NCI-H1092 (cell line): ENCODE data around the gene SLC35F1.
"Not testable (repeated sequence)": the region's sequence is repeated elsewhere in the genome, so short reads cannot be mapped to it uniquely, and the experiment has no call there.

Experiments used
- DNase-seq: peaks from one replicate; lab custom pipeline; 2025; lab: John Stamatoyannopoulos, UW

Gene SLC35F1

DNA sequence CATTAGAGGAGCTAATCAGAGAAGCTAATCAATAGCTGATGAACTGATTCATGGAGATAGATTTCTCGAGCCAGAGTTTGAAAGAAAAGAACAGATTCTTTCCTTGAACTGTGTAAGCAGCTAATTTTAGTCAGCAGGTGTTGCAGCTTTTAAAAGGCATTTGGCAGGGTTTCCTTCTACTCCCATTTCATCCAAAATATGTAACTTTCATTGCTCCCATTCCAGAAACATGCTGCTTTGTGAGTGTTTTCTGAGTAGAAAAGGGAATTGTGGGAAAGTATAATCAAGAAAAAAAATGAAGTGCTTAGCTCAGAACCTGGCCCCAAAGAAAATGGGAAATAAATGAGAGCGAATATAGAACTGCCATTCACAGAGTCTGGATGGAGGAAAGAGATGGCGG lies 20.8 kb downstream of the SLC35F1 start:
- no peak for DNase-seq

DNA sequence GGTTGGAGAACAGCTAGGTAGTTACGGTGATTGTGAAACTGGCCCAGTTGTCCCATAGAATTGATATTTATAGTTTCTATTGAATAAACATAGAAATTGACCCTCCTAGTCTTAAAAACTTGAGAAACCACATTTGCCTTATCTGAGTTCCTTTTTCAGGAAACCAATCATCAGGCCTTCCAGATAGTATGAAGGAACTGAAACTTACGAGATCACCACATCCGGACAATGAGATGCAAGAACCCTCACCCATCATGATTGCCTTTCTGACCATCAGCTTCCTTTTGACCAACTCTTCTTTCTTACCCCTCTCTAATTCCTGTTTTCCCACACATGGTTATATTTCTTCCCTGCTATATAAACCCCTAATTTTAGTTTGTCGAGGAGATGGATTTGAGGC lies 21.8 kb downstream of the SLC35F1 start:
- no peak for DNase-seq

DNA sequence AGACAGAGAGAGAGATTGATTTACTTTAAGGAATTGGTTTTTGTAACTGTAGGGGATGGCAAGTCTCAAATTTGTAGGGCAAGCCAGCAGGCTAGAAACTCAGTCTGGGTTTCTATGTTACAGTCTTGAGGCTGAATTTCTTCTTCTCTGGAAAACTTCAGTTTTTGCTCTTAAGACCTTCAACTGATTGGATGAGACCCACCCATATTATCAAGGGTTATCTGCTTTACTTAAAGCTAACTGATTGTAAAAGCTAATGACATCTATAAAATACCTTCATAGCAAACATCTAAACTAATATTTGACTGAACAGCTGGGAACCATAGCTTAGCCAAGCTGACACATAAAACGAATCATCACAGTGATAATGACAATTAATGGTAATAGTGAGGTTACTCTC lies 22.4 kb downstream of the SLC35F1 start:
- no peak for DNase-seq

DNA sequence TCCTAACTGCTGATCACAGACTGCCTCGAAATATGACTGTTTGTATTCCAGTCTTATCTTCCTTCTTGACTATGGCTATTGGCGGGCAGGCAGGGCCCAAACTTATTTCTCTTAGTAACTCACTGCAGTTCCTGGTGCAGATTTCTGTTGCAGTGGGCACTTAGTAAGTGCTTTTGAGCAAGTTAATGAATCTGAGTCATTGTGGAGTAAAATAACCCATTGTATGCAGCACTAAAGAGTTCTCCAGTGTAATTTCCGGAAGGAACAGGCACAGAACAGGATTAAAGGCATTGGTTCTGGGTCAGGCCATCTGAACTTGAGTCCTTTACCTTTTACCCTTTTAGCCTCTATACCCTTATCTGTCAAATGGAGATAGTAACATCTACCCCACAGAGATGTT lies 23.6 kb downstream of the SLC35F1 start:
- no peak for DNase-seq

DNA sequence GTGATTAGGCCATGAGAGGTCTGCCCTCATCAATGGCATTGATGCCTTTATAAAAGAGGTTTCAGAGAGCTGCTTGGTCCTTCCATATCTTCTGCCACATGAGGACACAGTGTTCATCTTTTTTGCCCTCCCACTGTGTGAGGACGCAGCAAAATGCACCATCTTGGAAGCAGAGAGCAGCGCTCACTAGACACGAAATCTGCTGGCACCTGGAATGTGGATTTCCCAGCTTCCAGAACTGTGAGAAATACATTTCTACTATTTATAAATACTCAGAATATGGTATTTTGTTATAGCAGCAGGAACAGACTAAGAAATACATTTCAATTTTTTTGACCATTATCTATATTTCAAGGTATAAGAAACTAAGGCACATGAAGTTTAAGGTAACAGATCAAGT lies 24.9 kb downstream of the SLC35F1 start:
- DNase-seq = no peak

DNA sequence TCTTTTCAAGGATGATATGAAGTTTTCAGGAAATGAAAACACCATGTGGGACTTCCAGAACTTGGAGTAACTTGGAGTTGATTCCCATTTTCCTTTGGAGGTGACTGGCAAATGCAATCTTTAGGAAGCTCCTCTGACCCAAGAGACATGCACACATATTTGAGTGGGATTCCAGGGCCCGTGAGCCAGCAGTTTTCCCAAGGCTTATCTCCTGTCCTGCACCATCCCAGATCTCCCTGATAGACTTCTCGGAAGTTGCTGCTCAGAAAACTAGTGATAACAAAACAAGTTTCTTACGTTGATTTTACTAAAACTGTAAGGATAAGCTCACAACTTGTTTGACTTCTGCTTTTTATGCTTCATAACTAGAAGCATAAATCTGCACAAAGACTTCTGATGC lies 25.6 kb downstream of the SLC35F1 start:
- no peak for DNase-seq

DNA sequence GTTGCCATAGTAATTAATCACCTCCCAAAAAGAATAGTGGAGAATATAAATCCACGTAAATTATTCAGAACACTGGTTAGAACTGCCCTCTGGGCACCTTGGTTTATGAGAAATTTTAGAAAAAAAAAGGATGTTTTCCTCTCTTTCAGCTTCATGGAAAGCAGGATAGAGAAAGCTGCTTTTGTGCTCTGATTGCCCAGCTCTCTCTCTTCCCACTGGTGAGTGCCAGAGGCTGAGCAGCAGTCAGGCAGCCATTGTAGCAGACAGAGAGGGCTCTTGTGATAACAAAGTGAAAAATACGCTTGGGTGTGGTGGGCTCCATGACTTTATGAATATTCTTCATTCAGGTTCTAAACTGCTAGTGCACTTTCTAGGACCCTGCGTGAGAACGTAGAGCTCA lies 26.4 kb downstream of the SLC35F1 start:
- no peak for DNase-seq

DNA sequence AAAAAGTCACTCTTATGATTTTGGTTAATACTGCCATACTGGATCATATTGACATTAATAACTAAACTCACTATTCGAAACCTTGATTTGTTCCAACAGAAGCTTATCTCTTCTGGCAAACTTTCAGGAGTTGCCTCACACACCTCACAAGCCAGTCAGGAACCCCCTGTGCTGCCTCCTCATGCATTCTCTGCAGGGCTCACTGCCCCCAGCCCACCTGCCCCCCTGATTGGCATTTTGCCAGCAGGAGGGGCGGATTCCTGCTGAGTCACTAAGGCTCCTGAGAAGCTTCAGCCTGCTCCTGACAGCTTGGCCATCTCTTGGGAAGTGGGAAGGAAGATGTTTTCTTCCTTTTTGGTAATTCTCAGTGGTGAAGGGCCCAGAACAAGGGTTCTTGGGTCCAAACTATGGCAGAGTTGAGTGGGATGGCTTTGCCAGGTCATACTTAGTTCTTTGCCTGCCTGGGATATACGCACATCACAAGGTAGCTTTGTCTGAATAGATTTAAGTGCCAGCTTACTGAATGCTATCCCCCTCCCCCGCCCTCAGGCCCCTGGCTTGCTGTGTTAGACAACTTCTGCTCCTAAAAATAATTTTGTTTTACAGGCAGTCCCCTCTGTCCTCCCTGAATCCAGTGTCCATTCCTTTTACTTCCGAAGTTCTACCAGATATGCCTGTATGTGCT lies 31.4 kb downstream of the SLC35F1 start:
- DNase-seq = no peak

DNA sequence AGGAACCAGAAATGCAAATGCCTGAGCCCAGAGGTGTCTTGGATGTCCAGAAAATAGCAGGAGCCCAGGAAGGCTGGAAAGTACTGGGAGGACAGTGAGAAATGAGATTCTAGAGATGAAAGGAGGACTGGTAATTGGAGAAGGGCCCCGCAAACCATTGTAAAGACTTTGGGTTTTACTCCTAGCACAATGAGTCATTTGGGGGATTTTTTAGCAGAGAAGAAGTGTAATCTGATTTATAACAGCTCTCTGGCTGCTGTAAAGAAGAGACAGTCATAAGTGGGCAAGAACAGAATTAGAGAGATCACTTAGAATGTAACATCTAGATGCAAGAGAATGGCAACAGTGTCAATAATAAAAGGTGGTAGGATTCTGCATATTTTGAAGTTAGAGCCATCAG lies 40.2 kb downstream of the SLC35F1 start:
- DNase-seq = no peak

DNA sequence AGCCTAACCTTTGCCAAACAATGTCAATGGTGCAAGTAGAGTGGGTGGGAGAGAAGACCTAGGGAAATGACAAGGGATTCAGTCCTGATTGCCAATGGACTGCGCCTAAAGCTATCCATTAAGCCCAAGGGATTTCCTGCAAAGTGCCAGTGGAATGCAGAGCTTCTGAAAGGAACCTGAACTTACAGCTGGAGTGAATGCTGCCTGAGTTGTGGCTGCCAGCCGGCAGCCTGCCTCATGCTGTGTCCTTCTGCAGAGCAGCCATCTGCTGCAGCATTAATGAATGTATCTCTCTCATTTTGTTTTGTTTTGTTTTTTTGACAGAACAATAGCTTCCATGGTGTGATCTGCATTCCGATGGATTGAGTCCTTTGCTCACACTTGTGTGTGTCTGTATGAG lies 44.7 kb downstream of the SLC35F1 start:
- DNase-seq = no peak

DNA sequence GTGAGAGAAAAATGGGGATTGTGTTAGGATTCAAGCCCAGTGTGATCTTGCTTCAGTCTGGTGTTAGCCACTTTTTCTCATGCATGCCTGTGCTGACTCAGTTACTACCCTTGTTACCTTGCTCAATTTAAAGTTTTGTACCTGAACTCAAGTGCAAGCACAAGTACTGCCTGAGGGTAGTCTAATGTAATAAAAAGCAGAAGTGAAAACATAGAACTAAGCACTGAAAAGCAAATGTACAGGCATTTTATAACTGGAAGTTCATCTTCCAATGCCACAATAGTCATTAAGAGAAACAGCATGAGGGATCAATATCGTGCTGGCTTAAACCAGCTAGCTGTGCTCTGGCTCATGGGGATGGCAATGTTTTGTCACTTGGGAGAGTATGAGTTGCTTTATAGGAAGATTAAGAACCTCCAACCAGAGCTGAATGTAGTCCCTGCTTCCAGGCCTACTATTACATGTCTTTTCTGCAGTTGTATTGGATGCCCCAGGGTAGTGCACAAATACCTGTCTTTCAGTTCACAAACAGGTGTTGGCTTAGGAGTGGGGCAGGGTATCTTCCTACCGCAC lies 48.7 kb downstream of the SLC35F1 start:
- DNase-seq = no peak

DNA sequence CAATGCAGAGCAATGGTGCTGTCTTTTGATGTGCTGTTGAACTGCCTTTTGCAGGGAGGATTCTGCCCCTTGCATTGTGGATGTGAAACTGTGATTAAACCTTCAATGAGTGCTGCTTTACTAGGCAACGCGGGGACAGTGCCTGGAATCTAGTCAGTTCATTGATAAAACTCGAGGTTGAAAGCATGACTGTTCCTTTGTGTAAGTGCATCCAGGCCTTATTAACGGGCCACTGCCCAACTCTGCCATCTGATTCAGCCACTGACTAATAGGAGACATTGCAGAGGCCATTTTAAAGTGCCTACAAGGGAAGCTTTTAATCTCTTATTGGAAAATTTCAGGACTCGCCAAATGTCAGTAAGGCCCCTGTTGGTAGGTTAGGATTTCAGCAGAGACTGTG lies 49.3 kb downstream of the SLC35F1 start:
- no peak for DNase-seq

DNA sequence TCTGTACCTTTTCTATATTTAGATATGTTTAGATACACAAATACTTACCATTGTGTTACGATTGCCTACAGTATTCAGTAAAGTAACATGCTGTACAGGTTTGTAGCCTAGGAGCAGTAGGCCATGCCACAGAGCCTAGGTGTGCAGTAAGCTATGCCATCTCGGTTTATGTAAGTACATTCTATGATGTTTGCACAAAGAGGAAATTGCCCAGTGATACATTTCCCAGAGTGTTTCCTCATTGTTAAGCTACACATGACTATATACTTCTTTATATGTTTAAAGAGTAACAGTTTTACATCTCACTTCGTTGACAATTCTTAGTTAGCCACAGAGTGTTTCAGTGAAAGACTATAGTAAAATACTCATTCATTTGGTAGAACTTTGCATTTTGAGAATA lies 51.5 kb downstream of the SLC35F1 start:
- no peak for DNase-seq

DNA sequence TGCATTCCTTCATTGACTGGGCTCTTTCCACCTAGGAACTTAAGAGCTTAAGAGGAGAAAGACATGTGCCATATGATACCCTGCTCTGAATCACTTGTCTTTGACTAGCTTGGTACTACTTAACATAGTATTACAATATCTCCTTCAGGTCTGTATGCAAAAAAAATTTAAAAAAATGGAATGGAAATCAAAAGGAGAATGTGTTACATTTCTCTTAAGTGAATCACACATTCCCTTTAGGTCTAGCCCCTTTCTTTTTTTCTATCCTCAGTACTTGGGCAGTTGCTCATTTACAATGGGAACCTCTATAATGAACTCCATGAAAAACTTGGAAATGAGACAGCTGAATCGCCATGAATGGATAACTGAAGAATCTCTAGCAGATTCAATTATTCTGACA lies 53.8 kb downstream of the SLC35F1 start:
- DNase-seq = no peak

DNA sequence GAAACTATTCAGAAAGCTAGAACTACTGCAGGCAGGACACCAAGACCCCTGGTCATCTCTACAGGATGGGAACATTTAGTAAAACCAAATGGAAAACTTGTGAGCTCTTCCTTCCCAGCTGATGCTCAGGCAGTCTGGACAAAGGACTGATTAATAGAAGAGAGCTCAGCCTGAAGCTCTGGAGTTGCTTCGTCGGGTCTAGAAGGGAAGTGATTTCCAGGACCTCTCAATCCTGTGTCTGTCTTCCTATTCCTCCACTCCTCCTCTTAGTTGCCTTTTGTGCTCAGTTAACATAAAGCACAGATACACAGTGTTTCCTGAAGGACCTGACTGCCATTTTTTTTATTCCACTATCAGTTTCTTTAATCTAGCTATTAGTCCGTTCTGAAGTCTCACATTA lies 54.2 kb downstream of the SLC35F1 start:
- no peak for DNase-seq

DNA sequence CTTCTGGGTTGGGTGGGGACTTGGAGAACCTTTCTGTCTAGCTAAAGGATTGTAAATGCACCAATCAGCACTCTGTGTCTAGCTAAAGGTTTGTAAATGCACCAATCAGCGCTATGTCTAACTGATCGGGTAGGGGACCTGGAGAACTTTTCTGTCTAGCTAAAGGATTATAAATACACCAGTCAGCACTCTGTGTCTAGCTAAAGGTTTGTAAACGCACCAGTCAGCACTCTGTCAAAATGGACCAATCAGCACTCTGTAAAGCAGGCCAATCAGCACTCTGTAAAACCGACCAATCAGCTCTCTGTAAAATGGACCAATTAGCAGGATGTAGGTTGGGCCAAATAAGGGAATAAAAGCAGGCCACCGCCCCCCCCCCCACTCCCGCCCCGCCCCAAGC lies 58.7 kb downstream of the SLC35F1 start:
- not testable (repeated sequence) for DNase-seq

DNA sequence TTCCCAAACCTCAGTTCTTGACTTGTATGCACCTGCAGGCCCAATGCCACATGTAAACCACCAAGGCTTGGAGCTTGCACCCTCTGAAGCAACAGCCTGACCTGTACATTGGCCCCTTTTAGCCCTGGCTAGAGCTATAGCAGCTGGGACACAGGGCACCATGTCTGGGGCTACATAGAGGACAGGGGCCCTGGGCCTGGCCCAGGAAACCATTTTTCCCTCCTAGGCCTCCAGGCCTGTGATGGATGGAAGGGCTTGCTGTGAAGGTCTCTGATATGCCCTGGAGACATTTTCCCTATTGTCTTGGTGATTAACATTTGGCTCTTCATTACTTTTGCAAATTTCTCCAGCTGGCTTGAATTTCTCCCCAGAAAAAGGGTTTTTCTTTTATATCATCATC lies 64.6 kb downstream of the SLC35F1 start:
- DNase-seq = no peak

DNA sequence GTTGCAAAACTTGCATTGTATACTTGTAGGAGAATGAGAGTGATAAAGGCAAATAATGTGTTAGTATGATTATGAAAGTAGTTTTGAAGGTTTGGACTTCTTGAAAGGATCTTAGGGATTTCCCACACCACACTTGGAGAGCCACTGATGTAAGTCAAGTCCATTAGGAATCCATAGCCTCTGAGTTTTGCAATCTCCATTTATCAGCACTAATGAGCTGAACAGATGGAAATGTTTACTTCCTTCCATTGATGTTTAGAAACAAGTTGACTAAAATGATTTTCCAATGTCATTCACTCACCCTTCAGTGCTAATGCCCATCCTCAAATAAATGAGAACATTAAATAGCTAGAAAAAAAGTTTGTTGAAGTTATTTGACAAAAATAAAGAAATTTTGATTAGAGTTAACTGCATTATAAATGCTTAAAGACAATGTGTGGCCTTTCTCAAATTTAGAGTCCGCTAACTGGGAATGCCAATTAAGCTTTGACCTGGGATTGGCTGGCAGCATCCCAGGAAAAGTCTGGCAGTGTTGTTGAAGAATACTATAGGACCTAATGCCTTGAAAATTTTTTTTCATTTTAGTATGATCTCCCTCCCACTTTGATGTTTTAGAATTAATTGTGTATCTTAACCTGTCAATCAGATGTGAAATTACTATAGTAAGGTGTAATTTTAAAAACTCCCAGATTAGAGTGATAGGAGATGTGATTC lies 68.0 kb downstream of the SLC35F1 start:
- DNase-seq = no peak

DNA sequence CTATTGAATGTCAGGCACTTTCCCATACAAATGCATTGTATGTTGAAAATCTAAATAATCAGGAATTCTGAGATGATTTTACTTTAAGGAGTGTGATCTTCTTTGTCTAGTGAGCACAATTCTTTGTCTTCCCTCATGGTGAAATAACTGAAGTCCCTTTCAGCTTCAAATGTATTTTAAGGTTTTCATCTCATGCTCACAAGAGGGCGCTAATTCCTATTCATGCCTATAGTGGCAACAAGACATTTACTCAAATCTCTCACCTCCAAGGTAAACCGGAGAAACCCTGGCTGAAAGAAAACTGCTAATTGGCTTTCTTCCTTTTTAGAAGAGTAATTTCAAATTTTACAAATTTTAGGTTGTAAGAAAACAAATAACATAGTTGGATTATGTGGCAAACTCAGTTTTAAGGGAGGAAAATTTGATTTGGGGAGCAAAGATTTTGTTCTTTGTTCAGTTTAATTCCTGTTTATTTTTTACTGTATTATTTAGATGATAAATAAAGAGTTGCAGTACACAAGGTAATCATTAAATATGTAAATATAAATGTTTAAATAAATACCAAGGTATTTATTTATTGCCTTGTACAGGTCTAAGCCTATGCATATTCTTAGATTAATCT lies 69.1 kb downstream of the SLC35F1 start:
- peak; percentile 23 for DNase-seq

DNA sequence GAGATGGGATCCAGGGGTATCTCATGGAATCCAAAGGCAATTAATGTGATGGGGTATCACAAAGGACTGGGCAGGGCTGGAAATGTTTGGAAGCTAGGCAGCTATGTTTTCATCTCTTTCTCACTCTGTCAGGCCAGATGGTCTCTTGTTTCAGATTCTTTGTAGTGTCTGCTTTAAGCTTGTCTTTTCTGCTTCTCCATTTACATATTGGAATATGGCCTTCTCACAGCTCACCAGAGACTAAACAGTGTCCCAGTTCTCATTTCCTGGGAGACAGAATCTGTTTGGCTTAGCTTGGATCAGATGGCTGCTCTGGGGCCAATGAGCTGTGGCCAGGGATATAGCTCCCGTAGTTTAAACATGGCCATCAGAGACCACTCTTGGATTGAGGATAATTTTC lies 78.9 kb downstream of the SLC35F1 start:
- no peak for DNase-seq

DNA sequence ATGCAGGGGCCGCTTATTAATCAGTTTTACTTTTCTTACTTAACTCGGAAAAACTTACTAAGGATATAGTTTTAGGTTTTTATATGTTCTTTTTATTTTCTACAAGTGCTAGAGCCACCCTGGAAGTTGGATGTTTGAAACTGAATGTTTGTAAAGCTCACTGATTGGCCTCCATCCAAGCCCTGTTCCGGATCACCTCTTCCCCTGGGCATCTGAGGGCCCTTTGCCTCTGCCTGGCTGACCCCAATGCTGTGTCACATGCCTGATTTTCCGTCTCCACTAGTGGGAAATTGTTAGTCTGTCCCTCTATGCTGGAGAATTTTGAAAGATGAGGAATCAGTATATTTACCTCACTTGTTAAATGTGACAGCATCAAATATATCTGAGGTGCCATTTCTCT lies 79.3 kb downstream of the SLC35F1 start:
- DNase-seq = no peak

DNA sequence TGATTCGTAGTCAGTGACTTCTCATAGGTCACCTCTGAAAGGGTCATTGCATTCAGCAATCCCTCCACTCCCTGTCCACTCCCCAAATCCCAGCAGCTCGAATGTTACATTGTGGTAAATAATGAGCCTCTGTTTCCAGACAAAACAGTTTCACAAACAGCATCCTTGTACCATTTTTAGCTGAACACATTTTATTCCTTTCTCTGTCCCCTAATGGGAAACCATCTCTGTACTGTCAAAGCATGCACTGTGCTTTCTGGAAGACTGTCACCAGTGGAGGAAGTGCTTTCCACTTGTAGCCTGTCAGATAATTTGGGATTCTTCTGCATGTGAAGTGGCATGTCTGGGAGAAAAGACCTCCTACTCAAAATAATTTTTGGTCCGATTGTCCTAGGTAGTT lies 82.0 kb downstream of the SLC35F1 start:
- no peak for DNase-seq

DNA sequence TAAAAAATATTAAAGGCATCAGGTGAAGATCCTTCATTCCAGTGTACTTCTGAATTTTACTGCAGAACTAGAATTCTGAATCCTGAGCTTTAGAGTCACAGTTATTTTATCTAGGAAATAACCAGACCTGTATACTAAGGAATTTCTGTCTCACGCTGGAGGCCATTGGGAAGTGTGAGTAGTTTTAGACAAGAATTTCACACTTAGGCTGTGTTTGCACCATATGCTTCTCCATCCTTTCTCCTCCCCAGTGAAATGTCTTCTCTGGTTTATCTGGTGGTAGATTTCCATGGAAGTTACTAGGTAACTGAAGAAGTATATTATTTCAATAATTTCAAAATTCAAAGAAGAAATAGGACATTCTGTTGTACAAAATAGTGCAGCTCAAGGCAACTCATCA lies 83.1 kb downstream of the SLC35F1 start:
- no peak for DNase-seq
